ENCODE results near the gene CDH13. TPM values are rescaled to one million over a fixed set of nuclear protein-coding genes. Genes with fewer than 3 reads are reported as not detected.

Gene CDH13
- total RNA-seq, 2 experiments from 2014 or later, result not detected

DNA sequence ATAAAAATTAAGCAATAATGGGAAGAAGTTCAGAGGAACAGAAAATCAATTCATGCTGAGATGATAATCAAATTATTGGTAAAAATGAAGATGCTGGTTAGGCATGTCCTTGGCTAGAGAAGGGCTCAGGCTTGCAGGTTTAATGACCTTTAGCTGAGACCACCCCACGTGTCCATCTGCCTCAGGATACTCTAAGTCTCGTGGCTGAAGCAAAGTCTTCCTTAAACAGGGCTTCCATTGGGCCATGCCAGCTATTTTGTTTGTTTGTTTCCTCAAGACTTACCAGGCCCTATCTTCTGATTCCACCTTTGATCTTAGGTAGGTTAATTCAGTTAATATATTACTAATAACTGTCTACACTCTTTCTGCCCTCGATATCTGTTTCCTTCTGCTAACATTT is 366.0 kb downstream of the CDH13 start:
- TF ChIP-seq, protein P1, sequence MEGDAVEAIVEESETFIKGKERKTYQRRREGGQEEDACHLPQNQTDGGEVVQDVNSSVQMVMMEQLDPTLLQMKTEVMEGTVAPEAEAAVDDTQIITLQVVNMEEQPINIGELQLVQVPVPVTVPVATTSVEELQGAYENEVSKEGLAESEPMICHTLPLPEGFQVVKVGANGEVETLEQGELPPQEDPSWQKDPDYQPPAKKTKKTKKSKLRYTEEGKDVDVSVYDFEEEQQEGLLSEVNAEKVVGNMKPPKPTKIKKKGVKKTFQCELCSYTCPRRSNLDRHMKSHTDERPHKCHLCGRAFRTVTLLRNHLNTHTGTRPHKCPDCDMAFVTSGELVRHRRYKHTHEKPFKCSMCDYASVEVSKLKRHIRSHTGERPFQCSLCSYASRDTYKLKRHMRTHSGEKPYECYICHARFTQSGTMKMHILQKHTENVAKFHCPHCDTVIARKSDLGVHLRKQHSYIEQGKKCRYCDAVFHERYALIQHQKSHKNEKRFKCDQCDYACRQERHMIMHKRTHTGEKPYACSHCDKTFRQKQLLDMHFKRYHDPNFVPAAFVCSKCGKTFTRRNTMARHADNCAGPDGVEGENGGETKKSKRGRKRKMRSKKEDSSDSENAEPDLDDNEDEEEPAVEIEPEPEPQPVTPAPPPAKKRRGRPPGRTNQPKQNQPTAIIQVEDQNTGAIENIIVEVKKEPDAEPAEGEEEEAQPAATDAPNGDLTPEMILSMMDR (conservative IDR thresholded peaks at IDR 0.05; ENCODE audit: low read length), result no peak
- no peak for TF ChIP-seq EZH2phosphoT487 (IDR thresholded peaks at IDR 0.05; ENCODE audit: borderline replicate concordance, low read depth, low read length)

DNA sequence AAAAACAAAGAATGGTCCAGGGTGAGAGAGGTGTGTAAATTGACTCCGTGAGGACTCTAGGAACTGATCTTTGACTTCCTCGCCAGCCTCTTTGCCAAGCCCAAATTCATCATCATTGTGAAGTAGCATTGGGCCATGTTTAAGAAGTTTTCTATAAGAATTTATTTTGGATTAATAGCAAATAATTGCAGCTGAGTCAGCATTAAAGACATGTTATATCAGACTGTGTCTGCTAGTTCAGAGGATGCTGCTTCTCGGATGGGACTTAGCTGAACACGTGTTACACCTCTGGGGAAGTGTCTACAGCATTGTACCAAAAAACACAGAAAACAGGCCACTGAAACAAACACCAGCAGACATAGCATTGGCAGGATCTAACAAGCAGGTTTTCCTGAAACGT is 366.6 kb downstream of the CDH13 start:
- Histone ChIP-seq H3K4me1 (ENCODE audit: insufficient read depth, low read length, poor library complexity, severe bottlenecking) (no peaks in the 10 kb centered on the region), H3K4me2 (ENCODE audit: low read length) (no peak overlapping the region), H2AFZ (ENCODE audit: low read length) (no peak overlapping the region), H3K27ac (ENCODE audit: low read depth, low read length, poor library complexity, severe bottlenecking) (no peak overlapping the region), H3K36me3 (ENCODE audit: insufficient read depth, low read length) (no peaks in the 10 kb centered on the region), H3K4me3 (ENCODE audit: low read depth, low read length, poor library complexity, severe bottlenecking) (no peak overlapping the region), H3K9me3 (ENCODE audit: low read length) (no peaks in the 10 kb centered on the region), H4K20me1 (ENCODE audit: insufficient read depth, low read length) (no peaks in the 10 kb centered on the region), H3K79me2 (ENCODE audit: insufficient read depth, low read depth, low read length) (no peaks in the 10 kb centered on the region), H3K9me2 (ENCODE audit: insufficient read depth, low read length) (no peaks in the 10 kb centered on the region)
- CTCF ChIA-PET (ENCODE audit: unreplicated experiment), result no interaction called here
- no peak for TF ChIP-seq EZH2phosphoT487 (IDR thresholded peaks at IDR 0.05; ENCODE audit: borderline replicate concordance, low read depth, low read length)
- TF ChIP-seq, protein P1 (conservative IDR thresholded peaks at IDR 0.05; ENCODE audit: low read length), result no peak
- POLR2A ChIA-PET, result no interaction called here
- no peak for DNase-seq (ENCODE audit: low spot score)
- intact Hi-C loops (cut with micrococcal nuclease; ENCODE audit: unreplicated experiment), result no loop called here
- BruUV-seq (replicated peaks), result no TSS peak

More for the DNA sequence above, 366.0 kb downstream of the CDH13 start:
- POLR2A ChIA-PET, result no interaction called here
- Histone ChIP-seq H3K9me3 (ENCODE audit: low read length) (no peaks in the 10 kb centered on the region), H3K4me2 (ENCODE audit: low read length) (no peak overlapping the region), H2AFZ (ENCODE audit: low read length) (no peak overlapping the region), H4K20me1 (ENCODE audit: insufficient read depth, low read length) (no peaks in the 10 kb centered on the region), H3K36me3 (ENCODE audit: insufficient read depth, low read length) (no peaks in the 10 kb centered on the region), H3K79me2 (ENCODE audit: insufficient read depth, low read depth, low read length) (no peaks in the 10 kb centered on the region), H3K4me1 (ENCODE audit: insufficient read depth, low read length, poor library complexity, severe bottlenecking) (no peaks in the 10 kb centered on the region), H3K4me3 (ENCODE audit: low read depth, low read length, poor library complexity, severe bottlenecking) (no peak overlapping the region), H3K27ac (ENCODE audit: low read depth, low read length, poor library complexity, severe bottlenecking) (no peak overlapping the region), H3K9me2 (ENCODE audit: insufficient read depth, low read length) (no peaks in the 10 kb centered on the region)
- DNase-seq (ENCODE audit: low spot score), result no peak
- no TSS peak for BruUV-seq (replicated peaks)
- intact Hi-C loops (cut with micrococcal nuclease; ENCODE audit: unreplicated experiment), result no loop called here
- CTCF ChIA-PET (ENCODE audit: unreplicated experiment), result no interaction called here

DNA sequence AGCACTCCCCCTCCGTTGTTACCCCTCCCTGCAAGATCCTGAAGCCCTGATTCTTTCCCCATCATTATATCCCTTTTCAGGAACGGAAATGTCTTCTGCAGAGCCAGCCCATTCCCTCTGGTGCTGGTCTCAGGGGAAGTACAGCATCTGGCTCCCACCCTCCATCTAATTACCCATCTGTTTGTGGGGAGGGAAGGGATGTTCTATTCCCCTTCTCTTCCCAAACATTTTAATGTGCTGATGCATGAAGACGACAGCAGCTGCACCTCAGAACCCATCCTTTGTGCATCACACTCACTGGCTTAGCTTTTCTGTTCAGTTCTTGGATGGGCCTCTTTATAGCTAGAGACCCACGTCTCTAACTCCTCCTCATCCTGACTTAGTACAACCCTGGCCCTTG is 367.2 kb downstream of the CDH13 start:
- H3K79me2 ChIP-seq (ENCODE audit: insufficient read depth, low read depth, low read length), result no peaks in the 10 kb centered on the region
- no peaks in the 10 kb centered on the region for H4K20me1 ChIP-seq (ENCODE audit: insufficient read depth, low read length)
- intact Hi-C loops (cut with micrococcal nuclease; ENCODE audit: unreplicated experiment), result no loop called here
- no peaks in the 10 kb centered on the region for H3K36me3 ChIP-seq (ENCODE audit: insufficient read depth, low read length)
- H3K9me3 ChIP-seq (ENCODE audit: low read length), result no peaks in the 10 kb centered on the region
- H3K4me3 ChIP-seq (ENCODE audit: low read depth, low read length, poor library complexity, severe bottlenecking), result no peak overlapping the region
- CTCF ChIA-PET (ENCODE audit: unreplicated experiment), result interaction anchor here (0.5 kb wide), 1 partner anchor 324 kb away, joined by 4 read pairs; no protein-coding TSS in a partner anchor
- H3K27ac ChIP-seq (ENCODE audit: low read depth, low read length, poor library complexity, severe bottlenecking), result no peak overlapping the region
- no TSS peak for BruUV-seq (replicated peaks)
- H3K4me2 ChIP-seq (ENCODE audit: low read length), result no peak overlapping the region
- H2AFZ ChIP-seq (ENCODE audit: low read length), result no peak overlapping the region
- TF ChIP-seq, protein P1 (conservative IDR thresholded peaks at IDR 0.05; ENCODE audit: low read length), result no peak
- TF ChIP-seq EZH2phosphoT487 (IDR thresholded peaks at IDR 0.05; ENCODE audit: borderline replicate concordance, low read depth, low read length), result no peak
- H3K4me1 ChIP-seq (ENCODE audit: insufficient read depth, low read length, poor library complexity, severe bottlenecking), result no peaks in the 10 kb centered on the region
- DNase-seq (ENCODE audit: low spot score), result no peak
- POLR2A ChIA-PET, result interaction anchor here (0.5 to 0.7 kb wide), 2 partner anchors 9 to 27 kb away, joined by 3 read pairs; no protein-coding TSS in a partner anchor
- no peaks in the 10 kb centered on the region for H3K9me2 ChIP-seq (ENCODE audit: insufficient read depth, low read length)

All from OCI-LY7 (cell line).